IPS-15b (cell line): ENCODE data around the gene GRIN2C.
A peak's percentile ranks its signal among the peaks of the same experiment; 100 is the strongest.
"Not testable (repeated sequence)": the region's sequence is repeated elsewhere in the genome, so short reads cannot be mapped to it uniquely, and the experiment has no call there.

Experiments
- H3K27me3 ChIP-seq: one replicate; pipeline ENCODE4 v1.6.1; 2013; ENCODE audit warnings: low read length; ENCODE audit not compliant: control insufficient read depth, insufficient read depth
- H3K36me3 ChIP-seq: one replicate; pipeline ENCODE4 v1.6.1; 2013; ENCODE audit warnings: low read length; ENCODE audit not compliant: control insufficient read depth, insufficient read depth
- H3K4me1 ChIP-seq: one replicate; pipeline ENCODE4 v1.6.1; 2013; ENCODE audit warnings: mild to moderate bottlenecking, low read length; ENCODE audit not compliant: control insufficient read depth, insufficient read depth
- H3K4me3 ChIP-seq: one replicate; pipeline ENCODE4 v1.5.1; 2013; ENCODE audit warnings: low read depth, low read length
- H3K9ac ChIP-seq: one replicate; pipeline ENCODE4 v1.6.1; 2013; ENCODE audit warnings: low read depth, mild to moderate bottlenecking, low read length
- H3K9me3 ChIP-seq: one replicate; pipeline ENCODE4 v1.6.1; 2013; ENCODE audit warnings: mild to moderate bottlenecking, low read length; ENCODE audit not compliant: control insufficient read depth, insufficient read depth

Gene GRIN2C

GRCh38 chr17:74859459-74860228, at the start of gene GRIN2C:
TSS of gene GRIN2C (minus strand) at chr17:74859885. CDS start at chr17:74855092, 4,793 bp downstream.
- Histone ChIP-seq H3K36me3 (peaks cover 6% of the 10 kb centered on the region), H3K9ac (no peak within 1 kb of the TSS), H3K27me3 (peaks cover 65% of the 10 kb centered on the region), H3K4me3 (peak within 1 kb of the TSS; percentile 52), H3K4me1 (no peaks in the 10 kb centered on the region), H3K9me3 (no peaks in the 10 kb centered on the region)

- not testable (repeated sequence) for H3K27me3 ChIP-seq, H3K4me1 ChIP-seq, H3K36me3 ChIP-seq, H3K4me3 ChIP-seq, H3K9ac ChIP-seq, H3K9me3 ChIP-seq
Measured at GRCh38 chr17:74909097-74909496, 49.4 kb upstream of the GRIN2C start.

GRCh38 chr17:74907012-74907411, 47.3 kb upstream of the GRIN2C start:
- no peak overlapping the region for H3K4me3 ChIP-seq
- H3K9me3 ChIP-seq = no peaks in the 10 kb centered on the region
- H3K4me1 ChIP-seq = peaks cover 5% of the 10 kb centered on the region
- no peaks in the 10 kb centered on the region for H3K27me3 ChIP-seq
- no peak overlapping the region for H3K9ac ChIP-seq
- no peaks in the 10 kb centered on the region for H3K36me3 ChIP-seq

- not testable (repeated sequence) for H3K36me3 ChIP-seq, H3K4me1 ChIP-seq, H3K9me3 ChIP-seq, H3K9ac ChIP-seq, H3K27me3 ChIP-seq, H3K4me3 ChIP-seq
Measured at GRCh38 chr17:74906214-74906793, 46.6 kb upstream of the GRIN2C start.

GRCh38 chr17:74904687-74905409, 45.2 kb upstream of the GRIN2C start:
- Histone ChIP-seq H3K9ac (no peak overlapping the region), H3K36me3 (no peaks in the 10 kb centered on the region), H3K27me3 (no peaks in the 10 kb centered on the region), H3K9me3 (no peaks in the 10 kb centered on the region), H3K4me1 (peaks cover 5% of the 10 kb centered on the region), H3K4me3 (no peak overlapping the region)

GRCh38 chr17:74903671-74904070, 44.0 kb upstream of the GRIN2C start:
- Histone ChIP-seq H3K36me3 (no peaks in the 10 kb centered on the region), H3K27me3 (no peaks in the 10 kb centered on the region), H3K4me1 (no peaks in the 10 kb centered on the region), H3K4me3 (no peak overlapping the region), H3K9ac (no peak overlapping the region), H3K9me3 (no peaks in the 10 kb centered on the region)

- Histone ChIP-seq H3K4me3 (no peak overlapping the region), H3K9ac (no peak overlapping the region), H3K27me3 (no peaks in the 10 kb centered on the region), H3K9me3 (no peaks in the 10 kb centered on the region), H3K36me3 (no peaks in the 10 kb centered on the region), H3K4me1 (no peaks in the 10 kb centered on the region)
Measured at GRCh38 chr17:74903034-74903433, 43.3 kb upstream of the GRIN2C start.

GRCh38 chr17:74901353-74902135, 41.9 kb upstream of the GRIN2C start:
- peaks cover 3% of the 10 kb centered on the region for H3K27me3 ChIP-seq
- no peak overlapping the region for H3K9ac ChIP-seq
- H3K4me3 ChIP-seq = no peak overlapping the region
- H3K36me3 ChIP-seq = no peaks in the 10 kb centered on the region
- no peaks in the 10 kb centered on the region for H3K9me3 ChIP-seq
- H3K4me1 ChIP-seq = no peaks in the 10 kb centered on the region

- Histone ChIP-seq H3K27me3 (peaks cover 11% of the 10 kb centered on the region), H3K4me3 (no peak overlapping the region), H3K36me3 (no peaks in the 10 kb centered on the region), H3K9me3 (no peaks in the 10 kb centered on the region), H3K4me1 (no peaks in the 10 kb centered on the region), H3K9ac (no peak overlapping the region)
Measured at GRCh38 chr17:74900208-74900607, 40.5 kb upstream of the GRIN2C start.

GRCh38 chr17:74898376-74898946, 38.8 kb upstream of the GRIN2C start:
- no peaks in the 10 kb centered on the region for H3K9me3 ChIP-seq
- peaks cover 3% of the 10 kb centered on the region for H3K4me1 ChIP-seq
- peaks cover 24% of the 10 kb centered on the region for H3K27me3 ChIP-seq
- no peaks in the 10 kb centered on the region for H3K36me3 ChIP-seq
- H3K4me3 ChIP-seq = no peak overlapping the region
- no peak overlapping the region for H3K9ac ChIP-seq

- no peaks in the 10 kb centered on the region for H3K9me3 ChIP-seq
- H3K4me1 ChIP-seq = peaks cover 3% of the 10 kb centered on the region
- H3K9ac ChIP-seq = no peak overlapping the region
- H3K4me3 ChIP-seq = peak overlapping the region; percentile 75
- peaks cover 44% of the 10 kb centered on the region for H3K27me3 ChIP-seq
- H3K36me3 ChIP-seq = no peaks in the 10 kb centered on the region
Measured at GRCh38 chr17:74893936-74894671, 34.4 kb upstream of the GRIN2C start.
